Suprapubic skin (tissue), 4 donors: ENCODE measurements around the gene PPP1R18. TPM values are rescaled to one million over a fixed set of nuclear protein-coding genes. Genes with fewer than 3 reads are reported as not detected.

ENCODE experiments used
- DNase-seq, 2 donors: peaks; one replicate each; pipeline ENCODE4 v3.0.0-alpha.2; 2019; ENCODE audit warnings: low spot score in 2 of 2
- H3K27ac ChIP-seq: fragments of 200-600 bp; sonication (generic); one replicate; pipeline ENCODE4 v1.5.1; 2019
- H3K27me3 ChIP-seq: fragments of 200-600 bp; sonication (generic); one replicate; pipeline ENCODE4 v1.5.1; 2019
- H3K36me3 ChIP-seq: fragments of 200-600 bp; sonication (generic); one replicate; pipeline ENCODE4 v1.5.1; 2019
- H3K4me1 ChIP-seq: fragments of 200-600 bp; sonication (generic); one replicate; pipeline ENCODE4 v1.5.1; 2019
- H3K4me3 ChIP-seq: fragments of 200-600 bp; sonication (generic); one replicate; pipeline ENCODE4 v1.5.1; 2019; ENCODE audit warnings: mild to moderate bottlenecking
- H3K9me3 ChIP-seq: fragments of 200-600 bp; sonication (generic); one replicate; pipeline ENCODE4 v1.5.1; 2019
- EP300 ChIP-seq: sonication (generic); formaldehyde crosslinking; IDR thresholded peaks from one replicate; pipeline ENCODE4 v1.6.1; 2017; ENCODE audit warnings: antibody characterized with exemption
- POLR2A ChIP-seq, 2 donors: fragments of 450-650 bp; IDR thresholded peaks; one replicate each; pipeline ENCODE4 v1.6.1; 2017; ENCODE audit warnings: antibody characterized with exemption in 2 of 2, mild to moderate bottlenecking in 2 of 2, moderate library complexity in 2 of 2
- POLR2AphosphoS5 ChIP-seq, 3 donors: sonication (generic); formaldehyde crosslinking; IDR thresholded peaks; one replicate each; pipeline ENCODE4 v1.6.1; 2017; ENCODE audit warnings: antibody characterized with exemption in 3 of 3
- WGBS: methylation state at CpG from one replicate; pipeline ENCODE4 v1.1.5; 2018; 5-methylcytosine and 5-hydroxymethylcytosine counted together
- total RNA-seq, 4 donors: library from RNA; depleted of rRNA; stranded (reverse); fragments of >200 nt; gene quantifications; one replicate each; pipeline ENCODE4 v1.1.0, GENCODE V29; 2016
- TF ChIP-seq, protein P1 (sequence below), 2 donors: fragments of 200-600 bp in 1 of 2; fragments of 450-650 bp in 1 of 2; sonication (generic) in 1 of 2; IDR thresholded peaks; one replicate each; pipeline ENCODE4 v1.5.1; 2016 to 2019; ENCODE audit warnings: antibody characterized with exemption in 2 of 2, mild to moderate bottlenecking in 1 of 2, moderate library complexity in 1 of 2

Gene PPP1R18
- total RNA-seq, 4 donors from 2014 or later = 25.2 to 31.0 (median 29.2) TPM

GRCh38 chr6:30689985-30690384 lies 3.5 kb upstream of the PPP1R18 start:
- Histone ChIP-seq H3K4me1 (peaks cover 50% of the 10 kb centered on the region), H3K27ac (peak overlapping the region; percentile 98), H3K36me3 (no peaks in the 10 kb centered on the region), H3K4me3 (peak overlapping the region; percentile 54), H3K9me3 (no peaks in the 10 kb centered on the region), H3K27me3 (no peaks in the 10 kb centered on the region)
- TF ChIP-seq POLR2AphosphoS5 (IDR thresholded peaks at IDR 0.05) = no peak
- no peak for TF ChIP-seq POLR2A (IDR thresholded peaks at IDR 0.05)
- TF ChIP-seq EP300 = no peak
- TF ChIP-seq, protein P1, sequence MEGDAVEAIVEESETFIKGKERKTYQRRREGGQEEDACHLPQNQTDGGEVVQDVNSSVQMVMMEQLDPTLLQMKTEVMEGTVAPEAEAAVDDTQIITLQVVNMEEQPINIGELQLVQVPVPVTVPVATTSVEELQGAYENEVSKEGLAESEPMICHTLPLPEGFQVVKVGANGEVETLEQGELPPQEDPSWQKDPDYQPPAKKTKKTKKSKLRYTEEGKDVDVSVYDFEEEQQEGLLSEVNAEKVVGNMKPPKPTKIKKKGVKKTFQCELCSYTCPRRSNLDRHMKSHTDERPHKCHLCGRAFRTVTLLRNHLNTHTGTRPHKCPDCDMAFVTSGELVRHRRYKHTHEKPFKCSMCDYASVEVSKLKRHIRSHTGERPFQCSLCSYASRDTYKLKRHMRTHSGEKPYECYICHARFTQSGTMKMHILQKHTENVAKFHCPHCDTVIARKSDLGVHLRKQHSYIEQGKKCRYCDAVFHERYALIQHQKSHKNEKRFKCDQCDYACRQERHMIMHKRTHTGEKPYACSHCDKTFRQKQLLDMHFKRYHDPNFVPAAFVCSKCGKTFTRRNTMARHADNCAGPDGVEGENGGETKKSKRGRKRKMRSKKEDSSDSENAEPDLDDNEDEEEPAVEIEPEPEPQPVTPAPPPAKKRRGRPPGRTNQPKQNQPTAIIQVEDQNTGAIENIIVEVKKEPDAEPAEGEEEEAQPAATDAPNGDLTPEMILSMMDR (IDR thresholded peaks at IDR 0.05) = no peak
- no peak for DNase-seq
- WGBS = 14% methylated on average over 4 of the region's 4 CpGs

DNA sequence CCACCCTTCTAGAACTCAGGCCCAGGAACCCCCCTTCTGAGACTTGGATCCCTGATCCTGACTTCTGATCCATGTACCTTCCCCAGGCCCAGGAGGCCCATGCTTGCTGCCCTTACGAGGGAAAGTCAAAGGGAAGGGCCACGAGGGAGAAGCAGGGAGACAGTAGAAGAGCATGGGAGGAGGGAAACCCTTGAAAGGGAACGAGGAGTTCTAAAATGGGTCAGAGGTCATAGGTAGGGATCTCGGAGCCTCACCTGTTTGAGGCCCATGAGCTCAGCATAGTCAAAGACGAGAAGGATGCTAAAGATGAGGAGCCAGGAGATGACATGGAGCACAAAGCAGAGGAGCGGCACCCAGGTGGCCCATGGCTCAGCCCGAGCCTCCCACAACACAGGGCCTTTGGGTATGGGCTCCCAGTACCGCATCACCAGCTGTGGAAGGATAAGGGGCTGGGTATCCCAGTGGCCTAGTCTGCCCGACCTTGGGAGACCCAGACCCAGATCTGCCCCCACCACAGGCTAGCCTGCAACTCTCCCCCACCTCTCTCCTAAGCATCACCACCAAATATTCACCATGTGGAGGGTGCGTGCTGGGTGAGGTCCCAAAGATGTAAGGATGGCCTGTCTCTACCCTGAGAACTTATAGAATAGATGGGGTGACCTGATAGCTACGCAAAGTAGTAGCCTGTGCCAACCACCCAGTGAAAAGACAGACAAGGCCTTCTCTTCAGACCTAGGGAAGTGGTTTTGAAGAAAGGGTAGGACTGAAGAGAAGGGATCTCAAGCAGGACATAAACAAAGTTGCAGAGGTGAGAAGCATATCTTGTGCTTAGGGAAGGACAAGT lies 2.8 kb upstream of the PPP1R18 start:
- DNase-seq = no peak
- peak overlapping the region; percentile 68 for H3K4me3 ChIP-seq
- no peaks in the 10 kb centered on the region for H3K36me3 ChIP-seq
- H3K27me3 ChIP-seq = no peaks in the 10 kb centered on the region
- peaks cover 57% of the 10 kb centered on the region for H3K4me1 ChIP-seq
- no peaks in the 10 kb centered on the region for H3K9me3 ChIP-seq
- TF ChIP-seq EP300 = no peak
- TF ChIP-seq POLR2A (IDR thresholded peaks at IDR 0.05) = no peak
- TF ChIP-seq, protein P1 (IDR thresholded peaks at IDR 0.05) = no peak
- TF ChIP-seq POLR2AphosphoS5 (IDR thresholded peaks at IDR 0.05) = no peak
- peak overlapping the region; percentile 98 for H3K27ac ChIP-seq
- WGBS = 67% methylated on average over 10 of the region's 11 CpGs

- 51% methylated on average over 9 of the region's 9 CpGs for WGBS
Observed at GRCh38 chr6:30688569-30688968, 2.1 kb upstream of the PPP1R18 start.

GRCh38 chr6:30687659-30688431 lies 1.4 kb upstream of the PPP1R18 start:
- no peaks in the 10 kb centered on the region for H3K9me3 ChIP-seq
- no peak for DNase-seq
- peak overlapping the region; percentile 68 for H3K4me3 ChIP-seq
- 7% methylated on average over 11 of the region's 22 CpGs for WGBS
- H3K4me1 ChIP-seq = peaks cover 71% of the 10 kb centered on the region
- peak overlapping the region; percentile 98 for H3K27ac ChIP-seq
- no peaks in the 10 kb centered on the region for H3K27me3 ChIP-seq
- no peaks in the 10 kb centered on the region for H3K36me3 ChIP-seq
- TF ChIP-seq POLR2A (IDR thresholded peaks at IDR 0.05) (peak in 1 of 2 donors; percentile 10), POLR2AphosphoS5 (IDR thresholded peaks at IDR 0.05) (no peak)

More at GRCh38 chr6:30688569-30688968, 2.1 kb upstream of the PPP1R18 start:
- peaks cover 64% of the 10 kb centered on the region for H3K4me1 ChIP-seq
- H3K9me3 ChIP-seq = no peaks in the 10 kb centered on the region
- TF ChIP-seq, protein P1 (IDR thresholded peaks at IDR 0.05) = no peak
- no peak for TF ChIP-seq POLR2A (IDR thresholded peaks at IDR 0.05)
- TF ChIP-seq EP300 = no peak
- no peak for TF ChIP-seq POLR2AphosphoS5 (IDR thresholded peaks at IDR 0.05)
- H3K36me3 ChIP-seq = no peaks in the 10 kb centered on the region
- H3K27me3 ChIP-seq = no peaks in the 10 kb centered on the region
- H3K4me3 ChIP-seq = peak overlapping the region; percentile 68
- peak overlapping the region; percentile 98 for H3K27ac ChIP-seq
- DNase-seq = no peak

- no peaks in the 10 kb centered on the region for H3K9me3 ChIP-seq
- WGBS = under 1% methylated on average over 49 of the region's 52 CpGs
- peak overlapping the region; percentile 98 for H3K27ac ChIP-seq
- H3K4me1 ChIP-seq = peaks cover 79% of the 10 kb centered on the region
- no peak for TF ChIP-seq EP300
- TF ChIP-seq, protein P1 (IDR thresholded peaks at IDR 0.05) = no peak
- TF ChIP-seq POLR2A (IDR thresholded peaks at IDR 0.05) = peak in 1 of 2 donors; percentile 57
- TF ChIP-seq POLR2AphosphoS5 (IDR thresholded peaks at IDR 0.05) = peak; percentile 85 to 91 (median 90)
- no peaks in the 10 kb centered on the region for H3K36me3 ChIP-seq
- H3K4me3 ChIP-seq = peak overlapping the region; percentile 68
- no peaks in the 10 kb centered on the region for H3K27me3 ChIP-seq
- DNase-seq = peak; percentile 98
Observed at GRCh38 chr6:30686908-30687658, 638 bp upstream of the PPP1R18 start.
